ENCODE results near the gene RND3.
A peak's percentile ranks its signal among the peaks of the same experiment; 100 is the strongest.

Gene RND3

DNA sequence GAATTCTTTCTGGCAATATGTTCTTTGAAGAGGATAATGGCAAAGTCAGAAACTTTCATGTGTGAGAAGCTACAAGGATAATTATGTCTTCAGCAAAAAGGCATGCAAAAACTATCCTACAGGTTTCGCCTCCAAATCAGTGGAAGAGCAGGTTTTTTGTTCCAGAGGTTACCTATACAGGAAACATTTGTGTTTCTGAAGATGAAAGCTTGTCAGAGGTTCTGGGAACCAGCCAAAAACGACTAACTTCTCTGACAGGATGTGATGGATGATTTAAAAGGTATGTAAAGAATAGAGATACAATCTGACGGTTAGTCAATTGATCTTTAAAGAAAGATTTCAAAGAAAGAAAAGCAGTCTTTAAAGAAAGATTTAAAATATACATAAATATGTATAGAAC is 37.6 kb downstream of the RND3 start:
- no peak overlapping the region for H3K27ac ChIP-seq
- DNase-seq (ENCODE audit: low spot score), result peak; percentile 32
- ChIA-PET POLR2A (ENCODE audit: low non-redundant PET) (no interaction called here), CTCF (no interaction called here)
- TF ChIP-seq, protein P1, sequence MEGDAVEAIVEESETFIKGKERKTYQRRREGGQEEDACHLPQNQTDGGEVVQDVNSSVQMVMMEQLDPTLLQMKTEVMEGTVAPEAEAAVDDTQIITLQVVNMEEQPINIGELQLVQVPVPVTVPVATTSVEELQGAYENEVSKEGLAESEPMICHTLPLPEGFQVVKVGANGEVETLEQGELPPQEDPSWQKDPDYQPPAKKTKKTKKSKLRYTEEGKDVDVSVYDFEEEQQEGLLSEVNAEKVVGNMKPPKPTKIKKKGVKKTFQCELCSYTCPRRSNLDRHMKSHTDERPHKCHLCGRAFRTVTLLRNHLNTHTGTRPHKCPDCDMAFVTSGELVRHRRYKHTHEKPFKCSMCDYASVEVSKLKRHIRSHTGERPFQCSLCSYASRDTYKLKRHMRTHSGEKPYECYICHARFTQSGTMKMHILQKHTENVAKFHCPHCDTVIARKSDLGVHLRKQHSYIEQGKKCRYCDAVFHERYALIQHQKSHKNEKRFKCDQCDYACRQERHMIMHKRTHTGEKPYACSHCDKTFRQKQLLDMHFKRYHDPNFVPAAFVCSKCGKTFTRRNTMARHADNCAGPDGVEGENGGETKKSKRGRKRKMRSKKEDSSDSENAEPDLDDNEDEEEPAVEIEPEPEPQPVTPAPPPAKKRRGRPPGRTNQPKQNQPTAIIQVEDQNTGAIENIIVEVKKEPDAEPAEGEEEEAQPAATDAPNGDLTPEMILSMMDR (conservative IDR thresholded peaks at IDR 0.05; ENCODE audit: low read depth), result no peak

- H3K27ac ChIP-seq, result no peak overlapping the region
- ChIA-PET CTCF (no interaction called here), POLR2A (ENCODE audit: low non-redundant PET) (no interaction called here)
- DNase-seq (ENCODE audit: low spot score), result no peak
- TF ChIP-seq, protein P1 (conservative IDR thresholded peaks at IDR 0.05; ENCODE audit: low read depth), result no peak
Measured at GRCh38 chr2:150445398-150445797, 42.1 kb downstream of the RND3 start.

DNA sequence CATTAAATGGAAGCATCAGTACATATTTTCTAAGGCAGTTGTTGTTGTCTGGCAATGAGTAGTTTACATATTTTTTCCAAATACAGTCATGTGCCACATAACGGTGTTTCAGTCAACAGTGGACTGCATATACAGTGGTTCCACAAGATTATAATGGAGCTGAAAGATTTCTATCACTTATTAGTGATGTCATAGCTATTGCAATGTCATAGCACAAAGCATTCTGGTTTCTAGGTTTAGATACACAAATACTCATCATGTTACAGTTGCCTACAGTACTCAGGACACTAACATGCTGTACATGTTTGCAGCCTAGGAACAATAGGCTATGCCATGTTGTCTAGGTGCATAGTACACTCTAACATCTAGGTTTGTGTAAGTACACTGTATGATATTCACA is 45.0 kb downstream of the RND3 start:
- DNase-seq (ENCODE audit: low spot score), result no peak
- CTCF ChIA-PET, result no interaction called here
- TF ChIP-seq, protein P1 (conservative IDR thresholded peaks at IDR 0.05; ENCODE audit: low read depth), result no peak
- POLR2A ChIA-PET (ENCODE audit: low non-redundant PET), result no interaction called here
- H3K27ac ChIP-seq, result no peak overlapping the region

GRCh38 chr2:150441784-150442183 is 45.7 kb downstream of the RND3 start:
- H3K27ac ChIP-seq, result no peak overlapping the region
- POLR2A ChIA-PET (ENCODE audit: low non-redundant PET), result no interaction called here
- CTCF ChIA-PET, result no interaction called here
- TF ChIP-seq, protein P1 (conservative IDR thresholded peaks at IDR 0.05; ENCODE audit: low read depth), result no peak
- DNase-seq (ENCODE audit: low spot score), result no peak

- TF ChIP-seq, protein P1 (conservative IDR thresholded peaks at IDR 0.05; ENCODE audit: low read depth), result no peak
- DNase-seq (ENCODE audit: low spot score), result no peak
- H3K27ac ChIP-seq, result no peak overlapping the region
- POLR2A ChIA-PET (ENCODE audit: low non-redundant PET), result no interaction called here
- CTCF ChIA-PET, result no interaction called here
Measured at GRCh38 chr2:150441226-150441625, 46.2 kb downstream of the RND3 start.

DNA sequence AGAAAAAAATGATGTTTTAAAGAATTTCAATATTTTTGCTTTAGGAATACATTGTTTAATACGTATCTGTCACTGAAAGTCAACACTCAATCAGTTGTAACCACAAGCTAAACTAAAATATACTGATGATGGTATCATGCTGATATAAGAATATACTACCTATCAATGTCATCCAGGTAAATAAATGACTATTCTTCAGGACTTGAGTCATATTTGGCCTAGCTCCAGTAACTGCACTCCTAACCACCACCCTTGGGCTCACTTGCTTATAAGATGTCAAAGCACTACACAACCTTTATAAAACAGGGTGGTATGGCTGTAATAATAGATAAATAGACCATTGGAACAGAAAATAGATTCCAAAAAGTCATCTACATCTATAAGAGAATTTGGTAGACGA is 48.8 kb downstream of the RND3 start:
- peak; percentile 31 for DNase-seq (ENCODE audit: low spot score)
- no peak overlapping the region for H3K27ac ChIP-seq
- ChIA-PET POLR2A (ENCODE audit: low non-redundant PET) (no interaction called here), CTCF (no interaction called here)
- TF ChIP-seq, protein P1 (conservative IDR thresholded peaks at IDR 0.05; ENCODE audit: low read depth), result no peak

DNA sequence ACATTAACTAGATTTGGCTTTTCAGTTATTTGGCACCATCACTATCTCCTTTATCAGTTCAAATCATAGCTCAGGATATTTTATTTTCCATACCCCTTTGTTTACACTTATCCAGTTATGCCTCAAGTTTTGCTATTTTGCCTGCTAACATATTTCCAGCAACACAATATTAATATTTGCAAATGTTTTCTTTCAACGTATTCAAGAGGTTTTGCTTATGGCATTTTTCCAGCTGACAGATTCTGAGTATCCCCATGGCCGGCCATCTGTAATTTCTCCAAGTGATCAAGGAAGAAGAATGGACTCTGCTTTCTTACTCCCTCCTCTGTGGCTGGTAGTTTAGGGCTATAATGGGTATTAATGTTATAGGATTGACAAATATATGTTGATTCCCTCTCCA is 49.4 kb downstream of the RND3 start:
- ChIA-PET POLR2A (ENCODE audit: low non-redundant PET) (no interaction called here), CTCF (interaction anchor here (0.6 kb wide), 1 partner anchor 286 kb away, joined by 5 read pairs; no protein-coding TSS in a partner anchor)
- DNase-seq (ENCODE audit: low spot score), result no peak
- H3K27ac ChIP-seq, result no peak overlapping the region
- TF ChIP-seq, protein P1 (conservative IDR thresholded peaks at IDR 0.05; ENCODE audit: low read depth), result no peak
